Suprapubic skin (tissue), 4 donors: ENCODE data around the gene MAST1. TPM values are rescaled to one million over a fixed set of nuclear protein-coding genes. Genes with fewer than 3 reads are reported as not detected.

Experiments
- DNase-seq, 2 donors: peaks; one replicate each; pipeline ENCODE4 v3.0.0-alpha.2; 2019; ENCODE audit warnings: low spot score in 2 of 2
- H3K27ac ChIP-seq: fragments of 200-600 bp; sonication (generic); one replicate; pipeline ENCODE4 v1.5.1; 2019
- H3K27me3 ChIP-seq: fragments of 200-600 bp; sonication (generic); one replicate; pipeline ENCODE4 v1.5.1; 2019
- H3K36me3 ChIP-seq: fragments of 200-600 bp; sonication (generic); one replicate; pipeline ENCODE4 v1.5.1; 2019
- H3K4me1 ChIP-seq: fragments of 200-600 bp; sonication (generic); one replicate; pipeline ENCODE4 v1.5.1; 2019
- H3K4me3 ChIP-seq: fragments of 200-600 bp; sonication (generic); one replicate; pipeline ENCODE4 v1.5.1; 2019; ENCODE audit warnings: mild to moderate bottlenecking
- H3K9me3 ChIP-seq: fragments of 200-600 bp; sonication (generic); one replicate; pipeline ENCODE4 v1.5.1; 2019
- EP300 ChIP-seq: sonication (generic); formaldehyde crosslinking; IDR thresholded peaks from one replicate; pipeline ENCODE4 v1.6.1; 2017; ENCODE audit warnings: antibody characterized with exemption
- POLR2A ChIP-seq, 2 donors: fragments of 450-650 bp; IDR thresholded peaks; one replicate each; pipeline ENCODE4 v1.6.1; 2017; ENCODE audit warnings: antibody characterized with exemption in 2 of 2, mild to moderate bottlenecking in 2 of 2, moderate library complexity in 2 of 2
- POLR2AphosphoS5 ChIP-seq, 3 donors: sonication (generic); formaldehyde crosslinking; IDR thresholded peaks; one replicate each; pipeline ENCODE4 v1.6.1; 2017; ENCODE audit warnings: antibody characterized with exemption in 3 of 3
- WGBS: methylation state at CpG from one replicate; pipeline ENCODE4 v1.1.5; 2018; 5-methylcytosine and 5-hydroxymethylcytosine counted together
- total RNA-seq, 4 donors: library from RNA; depleted of rRNA; stranded (reverse); fragments of >200 nt; gene quantifications; one replicate each; pipeline ENCODE4 v1.1.0, GENCODE V29; 2016
- TF ChIP-seq, protein P1 (sequence below), 2 donors: fragments of 200-600 bp in 1 of 2; fragments of 450-650 bp in 1 of 2; sonication (generic) in 1 of 2; IDR thresholded peaks; one replicate each; pipeline ENCODE4 v1.5.1; 2016 to 2019; ENCODE audit warnings: antibody characterized with exemption in 2 of 2, mild to moderate bottlenecking in 1 of 2, moderate library complexity in 1 of 2

The MAST1 gene
- total RNA-seq, 4 donors from 2014 or later, result 2.7 to 5.3 (median 3.7) TPM

DNA sequence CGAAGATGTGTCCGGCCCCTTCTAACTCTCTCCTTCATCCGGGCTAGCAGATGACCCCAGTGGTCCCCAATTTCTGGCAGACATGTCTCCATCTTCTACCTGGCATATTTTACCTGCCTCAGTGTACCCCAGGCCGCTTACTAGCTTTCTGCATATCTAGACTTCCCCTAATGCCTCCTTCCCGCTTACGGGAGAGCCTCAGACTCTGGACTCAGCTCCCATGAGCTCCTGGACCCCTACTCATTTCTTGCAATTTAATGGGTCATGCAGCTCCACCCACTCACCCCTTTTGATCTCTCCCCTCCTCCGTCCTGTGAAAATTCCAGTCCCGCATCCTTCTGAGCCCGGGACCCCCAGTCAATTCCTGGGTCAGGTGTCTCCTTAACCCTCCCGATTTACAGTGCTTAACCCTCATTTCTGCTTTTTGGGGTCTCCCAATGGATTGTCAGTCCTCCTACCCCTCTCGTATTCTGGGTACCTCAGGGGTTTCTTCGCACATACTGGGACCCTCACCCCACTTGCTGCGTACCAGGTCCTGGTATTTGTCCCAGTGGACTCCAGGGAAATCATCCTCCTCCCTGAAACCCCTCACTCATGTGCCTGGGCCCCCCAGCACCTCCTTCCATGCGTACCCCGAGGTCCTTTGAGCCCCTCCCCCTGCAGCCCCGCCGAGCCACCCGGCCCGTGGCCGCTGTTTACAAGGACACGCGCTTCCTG is 47.5 kb upstream of the MAST1 start:
- no peaks in the 10 kb centered on the region for H3K9me3 ChIP-seq
- 2% methylated on average over 22 of the region's 22 CpGs for WGBS
- H3K36me3 ChIP-seq, result no peaks in the 10 kb centered on the region
- no peaks in the 10 kb centered on the region for H3K27me3 ChIP-seq
- H3K4me3 ChIP-seq, result peak overlapping the region; percentile 88
- DNase-seq, result peak in 1 of 2 donors; percentile 70
- TF ChIP-seq, protein P1, sequence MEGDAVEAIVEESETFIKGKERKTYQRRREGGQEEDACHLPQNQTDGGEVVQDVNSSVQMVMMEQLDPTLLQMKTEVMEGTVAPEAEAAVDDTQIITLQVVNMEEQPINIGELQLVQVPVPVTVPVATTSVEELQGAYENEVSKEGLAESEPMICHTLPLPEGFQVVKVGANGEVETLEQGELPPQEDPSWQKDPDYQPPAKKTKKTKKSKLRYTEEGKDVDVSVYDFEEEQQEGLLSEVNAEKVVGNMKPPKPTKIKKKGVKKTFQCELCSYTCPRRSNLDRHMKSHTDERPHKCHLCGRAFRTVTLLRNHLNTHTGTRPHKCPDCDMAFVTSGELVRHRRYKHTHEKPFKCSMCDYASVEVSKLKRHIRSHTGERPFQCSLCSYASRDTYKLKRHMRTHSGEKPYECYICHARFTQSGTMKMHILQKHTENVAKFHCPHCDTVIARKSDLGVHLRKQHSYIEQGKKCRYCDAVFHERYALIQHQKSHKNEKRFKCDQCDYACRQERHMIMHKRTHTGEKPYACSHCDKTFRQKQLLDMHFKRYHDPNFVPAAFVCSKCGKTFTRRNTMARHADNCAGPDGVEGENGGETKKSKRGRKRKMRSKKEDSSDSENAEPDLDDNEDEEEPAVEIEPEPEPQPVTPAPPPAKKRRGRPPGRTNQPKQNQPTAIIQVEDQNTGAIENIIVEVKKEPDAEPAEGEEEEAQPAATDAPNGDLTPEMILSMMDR (IDR thresholded peaks at IDR 0.05), result no peak
- TF ChIP-seq POLR2A (IDR thresholded peaks at IDR 0.05) (no peak), EP300 (no peak), POLR2AphosphoS5 (IDR thresholded peaks at IDR 0.05) (no peak)
- peak overlapping the region; percentile 97 for H3K27ac ChIP-seq
- H3K4me1 ChIP-seq, result peaks cover 69% of the 10 kb centered on the region

DNA sequence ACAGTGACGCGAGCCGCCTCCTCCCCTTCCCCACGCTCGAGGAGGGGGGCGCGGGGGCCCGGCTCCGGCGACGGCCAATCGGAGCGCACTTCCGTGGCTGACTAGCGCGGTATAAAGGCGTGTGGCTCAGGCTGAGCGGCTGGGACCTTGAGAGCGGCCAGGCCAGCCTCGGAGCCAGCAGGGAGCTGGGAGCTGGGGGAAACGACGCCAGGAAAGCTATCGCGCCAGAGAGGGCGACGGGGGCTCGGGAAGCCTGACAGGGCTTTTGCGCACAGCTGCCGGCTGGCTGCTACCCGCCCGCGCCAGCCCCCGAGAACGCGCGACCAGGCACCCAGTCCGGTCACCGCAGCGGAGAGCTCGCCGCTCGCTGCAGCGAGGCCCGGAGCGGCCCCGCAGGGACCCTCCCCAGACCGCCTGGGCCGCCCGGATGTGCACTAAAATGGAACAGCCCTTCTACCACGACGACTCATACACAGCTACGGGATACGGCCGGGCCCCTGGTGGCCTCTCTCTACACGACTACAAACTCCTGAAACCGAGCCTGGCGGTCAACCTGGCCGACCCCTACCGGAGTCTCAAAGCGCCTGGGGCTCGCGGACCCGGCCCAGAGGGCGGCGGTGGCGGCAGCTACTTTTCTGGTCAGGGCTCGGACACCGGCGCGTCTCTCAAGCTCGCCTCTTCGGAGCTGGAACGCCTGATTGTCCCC is 46.8 kb upstream of the MAST1 start, which contains the start of gene JUNB:
Gene JUNB (plus strand): TSS at position 142 of the 706 bp plus-strand sequence. CDS start 286 bp downstream, at position 428.
- no peaks in the 10 kb centered on the region for H3K9me3 ChIP-seq
- H3K27me3 ChIP-seq, result no peaks in the 10 kb centered on the region
- peak; percentile 100 for TF ChIP-seq POLR2AphosphoS5 (IDR thresholded peaks at IDR 0.05)
- TF ChIP-seq, protein P1 (IDR thresholded peaks at IDR 0.05), result peak in 1 of 2 donors; percentile 5
- TF ChIP-seq EP300, result peak; percentile 76
- peak; percentile 100 for TF ChIP-seq POLR2A (IDR thresholded peaks at IDR 0.05)
- WGBS, result 4% methylated on average over 20 of the region's 73 CpGs
- H3K4me1 ChIP-seq, result peaks cover 69% of the 10 kb centered on the region
- H3K36me3 ChIP-seq, result no peaks in the 10 kb centered on the region
- peak within 1 kb of the TSS; percentile 97 for H3K27ac ChIP-seq
- DNase-seq, result peak; percentile 98 to 99
- H3K4me3 ChIP-seq, result peak within 1 kb of the TSS; percentile 88

DNA sequence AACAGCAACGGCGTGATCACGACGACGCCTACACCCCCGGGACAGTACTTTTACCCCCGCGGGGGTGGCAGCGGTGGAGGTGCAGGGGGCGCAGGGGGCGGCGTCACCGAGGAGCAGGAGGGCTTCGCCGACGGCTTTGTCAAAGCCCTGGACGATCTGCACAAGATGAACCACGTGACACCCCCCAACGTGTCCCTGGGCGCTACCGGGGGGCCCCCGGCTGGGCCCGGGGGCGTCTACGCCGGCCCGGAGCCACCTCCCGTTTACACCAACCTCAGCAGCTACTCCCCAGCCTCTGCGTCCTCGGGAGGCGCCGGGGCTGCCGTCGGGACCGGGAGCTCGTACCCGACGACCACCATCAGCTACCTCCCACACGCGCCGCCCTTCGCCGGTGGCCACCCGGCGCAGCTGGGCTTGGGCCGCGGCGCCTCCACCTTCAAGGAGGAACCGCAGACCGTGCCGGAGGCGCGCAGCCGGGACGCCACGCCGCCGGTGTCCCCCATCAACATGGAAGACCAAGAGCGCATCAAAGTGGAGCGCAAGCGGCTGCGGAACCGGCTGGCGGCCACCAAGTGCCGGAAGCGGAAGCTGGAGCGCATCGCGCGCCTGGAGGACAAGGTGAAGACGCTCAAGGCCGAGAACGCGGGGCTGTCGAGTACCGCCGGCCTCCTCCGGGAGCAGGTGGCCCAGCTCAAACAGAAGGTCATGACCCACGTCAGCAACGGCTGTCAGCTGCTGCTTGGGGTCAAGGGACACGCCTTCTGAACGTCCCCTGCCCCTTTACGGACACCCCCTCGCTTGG is 46.1 kb upstream of the MAST1 start:
- H3K27me3 ChIP-seq, result no peaks in the 10 kb centered on the region
- H3K27ac ChIP-seq, result peak overlapping the region; percentile 97
- peak in 1 of 2 donors; percentile 84 for DNase-seq
- no peaks in the 10 kb centered on the region for H3K36me3 ChIP-seq
- peaks cover 65% of the 10 kb centered on the region for H3K4me1 ChIP-seq
- TF ChIP-seq, protein P1 (IDR thresholded peaks at IDR 0.05), result no peak
- no peak for TF ChIP-seq EP300
- TF ChIP-seq POLR2A (IDR thresholded peaks at IDR 0.05), result peak in 1 of 2 donors; percentile 30
- peak in 2 of 3 donors; percentile 6 to 41 for TF ChIP-seq POLR2AphosphoS5 (IDR thresholded peaks at IDR 0.05)
- no peaks in the 10 kb centered on the region for H3K9me3 ChIP-seq
- 1% methylated on average over 15 of the region's 84 CpGs for WGBS
- peak overlapping the region; percentile 88 for H3K4me3 ChIP-seq

DNA sequence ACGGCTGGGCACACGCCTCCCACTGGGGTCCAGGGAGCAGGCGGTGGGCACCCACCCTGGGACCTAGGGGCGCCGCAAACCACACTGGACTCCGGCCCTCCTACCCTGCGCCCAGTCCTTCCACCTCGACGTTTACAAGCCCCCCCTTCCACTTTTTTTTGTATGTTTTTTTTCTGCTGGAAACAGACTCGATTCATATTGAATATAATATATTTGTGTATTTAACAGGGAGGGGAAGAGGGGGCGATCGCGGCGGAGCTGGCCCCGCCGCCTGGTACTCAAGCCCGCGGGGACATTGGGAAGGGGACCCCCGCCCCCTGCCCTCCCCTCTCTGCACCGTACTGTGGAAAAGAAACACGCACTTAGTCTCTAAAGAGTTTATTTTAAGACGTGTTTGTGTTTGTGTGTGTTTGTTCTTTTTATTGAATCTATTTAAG is 45.4 kb upstream of the MAST1 start:
- peak overlapping the region; percentile 97 for H3K27ac ChIP-seq
- H3K9me3 ChIP-seq, result no peaks in the 10 kb centered on the region
- peak overlapping the region; percentile 88 for H3K4me3 ChIP-seq
- peaks cover 58% of the 10 kb centered on the region for H3K4me1 ChIP-seq
- WGBS, result under 1% methylated on average over 20 of the region's 22 CpGs
- TF ChIP-seq EP300 (no peak), POLR2AphosphoS5 (IDR thresholded peaks at IDR 0.05) (no peak)
- H3K27me3 ChIP-seq, result no peaks in the 10 kb centered on the region
- DNase-seq, result no peak
- peaks cover 3% of the 10 kb centered on the region for H3K36me3 ChIP-seq
